Epithelial cell of proximal tubule (primary cell): ENCODE measurements around the gene DNAJC13. TPM values are rescaled to one million over a fixed set of nuclear protein-coding genes. Genes with fewer than 3 reads are reported as not detected.

Experiments
- DNase-seq: peaks from one replicate; pipeline ENCODE4 v3.0.0-alpha.2; 2011; ENCODE audit warnings: low read depth
- H3K4me3 ChIP-seq: 2 replicates; pipeline ENCODE4 v1.5.1; 2011; ENCODE audit warnings: low read depth, mild to moderate bottlenecking, low read length
- total RNA-seq: library from RNA; depleted of rRNA; stranded (reverse); fragments of >200 nt; gene quantifications from 2 replicates; pipeline ENCODE4 v1.2.3, GENCODE V29; 2015
- TF ChIP-seq, protein P1 (sequence below): conservative IDR thresholded peaks from 2 replicates; pipeline ENCODE4 v1.5.1; 2012; ENCODE audit warnings: low read depth, mild to moderate bottlenecking, low read length

DNAJC13 gene
- total RNA-seq, 1 donor from 2014 or later, result 21.6 TPM

GRCh38 chr3:132509096-132509495, 91.8 kb downstream of the DNAJC13 start:
- TF ChIP-seq, protein P1, sequence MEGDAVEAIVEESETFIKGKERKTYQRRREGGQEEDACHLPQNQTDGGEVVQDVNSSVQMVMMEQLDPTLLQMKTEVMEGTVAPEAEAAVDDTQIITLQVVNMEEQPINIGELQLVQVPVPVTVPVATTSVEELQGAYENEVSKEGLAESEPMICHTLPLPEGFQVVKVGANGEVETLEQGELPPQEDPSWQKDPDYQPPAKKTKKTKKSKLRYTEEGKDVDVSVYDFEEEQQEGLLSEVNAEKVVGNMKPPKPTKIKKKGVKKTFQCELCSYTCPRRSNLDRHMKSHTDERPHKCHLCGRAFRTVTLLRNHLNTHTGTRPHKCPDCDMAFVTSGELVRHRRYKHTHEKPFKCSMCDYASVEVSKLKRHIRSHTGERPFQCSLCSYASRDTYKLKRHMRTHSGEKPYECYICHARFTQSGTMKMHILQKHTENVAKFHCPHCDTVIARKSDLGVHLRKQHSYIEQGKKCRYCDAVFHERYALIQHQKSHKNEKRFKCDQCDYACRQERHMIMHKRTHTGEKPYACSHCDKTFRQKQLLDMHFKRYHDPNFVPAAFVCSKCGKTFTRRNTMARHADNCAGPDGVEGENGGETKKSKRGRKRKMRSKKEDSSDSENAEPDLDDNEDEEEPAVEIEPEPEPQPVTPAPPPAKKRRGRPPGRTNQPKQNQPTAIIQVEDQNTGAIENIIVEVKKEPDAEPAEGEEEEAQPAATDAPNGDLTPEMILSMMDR, result no peak
- no peak overlapping the region for H3K4me3 ChIP-seq
- no peak for DNase-seq

GRCh38 chr3:132509506-132509905, 92.2 kb downstream of the DNAJC13 start:
- no peak overlapping the region for H3K4me3 ChIP-seq
- TF ChIP-seq, protein P1, result no peak
- no peak for DNase-seq

DNA sequence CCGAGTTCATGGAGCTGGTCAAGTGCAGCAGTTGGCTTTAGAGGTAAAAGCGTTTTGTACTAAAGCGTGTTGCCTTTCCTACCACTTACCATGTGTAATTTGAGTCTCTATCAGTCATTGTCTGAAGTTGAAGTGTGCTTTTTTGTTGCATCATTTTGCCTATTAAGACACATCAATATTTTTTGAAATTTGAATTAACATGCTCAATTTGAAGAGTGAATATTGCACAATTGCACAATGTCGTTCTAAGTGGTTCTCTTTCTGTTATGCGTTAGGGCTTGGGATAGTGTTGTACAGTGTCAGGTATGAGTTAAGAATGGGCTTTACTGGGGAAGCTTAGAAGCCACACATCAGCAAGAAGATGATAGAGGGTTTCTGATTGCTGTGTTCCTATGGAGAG, 95.8 kb downstream of the DNAJC13 start:
- DNase-seq, result no peak
- TF ChIP-seq, protein P1, result no peak
- no peak overlapping the region for H3K4me3 ChIP-seq

DNA sequence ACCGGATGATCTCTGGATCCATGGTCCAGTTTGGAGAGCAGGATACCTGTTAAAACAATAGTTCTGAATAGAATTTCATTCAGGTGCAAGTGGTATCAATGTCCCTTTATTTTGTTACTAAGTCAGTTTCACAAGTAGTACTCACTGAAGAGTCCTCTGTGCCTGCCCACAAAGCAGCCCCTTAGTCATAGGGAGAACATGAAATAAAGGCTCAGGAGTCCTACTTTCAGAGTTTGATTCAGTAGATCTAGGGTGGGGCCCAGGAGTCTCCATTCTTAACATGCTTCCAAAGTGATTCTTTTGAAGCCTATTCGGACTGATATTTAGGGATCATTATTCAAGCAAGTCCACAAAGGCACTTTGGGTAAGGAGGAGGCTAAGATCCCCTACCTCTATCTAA, 100.0 kb downstream of the DNAJC13 start:
- DNase-seq, result no peak
- H3K4me3 ChIP-seq, result no peak overlapping the region
- TF ChIP-seq, protein P1, result no peak

DNA sequence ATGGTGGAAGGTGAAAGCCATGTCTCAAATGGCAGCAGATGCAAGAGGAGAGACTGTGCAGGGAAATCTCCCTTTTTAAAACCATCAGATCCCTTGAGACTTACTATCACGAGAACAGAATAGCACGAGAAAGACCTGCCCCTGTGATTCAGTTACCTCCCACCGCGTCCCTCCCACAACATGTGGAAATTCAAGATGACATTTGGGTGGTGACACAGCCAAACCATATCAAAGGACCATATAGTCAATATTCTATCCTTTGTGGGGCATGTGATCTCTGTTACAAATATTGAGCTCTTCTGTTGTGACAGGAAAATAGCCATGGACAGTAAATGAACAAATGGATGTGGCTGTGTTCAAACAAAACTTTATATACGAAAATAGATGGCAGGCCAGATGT, 102.6 kb downstream of the DNAJC13 start:
- no peak for DNase-seq
- no peak overlapping the region for H3K4me3 ChIP-seq
- TF ChIP-seq, protein P1, result no peak

DNA sequence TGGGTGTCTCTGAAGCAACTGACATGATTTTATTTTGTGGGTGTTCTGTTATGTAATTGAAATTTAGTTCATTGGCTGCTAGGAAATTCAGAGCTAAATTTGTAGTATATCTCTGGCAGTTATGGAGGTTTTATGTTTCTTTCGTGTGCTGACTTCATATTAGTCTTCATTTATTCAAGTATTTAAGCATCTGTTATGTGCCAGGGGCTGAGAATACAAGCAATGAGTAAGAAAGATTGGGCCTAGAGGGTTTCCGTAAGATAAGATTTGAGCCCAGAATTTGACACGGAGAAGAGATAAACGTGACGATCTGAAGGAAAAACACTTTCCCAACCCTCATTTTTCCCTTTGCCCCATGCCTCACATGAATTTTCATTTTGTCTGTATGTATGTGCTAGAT, 104.6 kb downstream of the DNAJC13 start:
- TF ChIP-seq, protein P1, result no peak
- no peak overlapping the region for H3K4me3 ChIP-seq
- DNase-seq, result no peak

DNA sequence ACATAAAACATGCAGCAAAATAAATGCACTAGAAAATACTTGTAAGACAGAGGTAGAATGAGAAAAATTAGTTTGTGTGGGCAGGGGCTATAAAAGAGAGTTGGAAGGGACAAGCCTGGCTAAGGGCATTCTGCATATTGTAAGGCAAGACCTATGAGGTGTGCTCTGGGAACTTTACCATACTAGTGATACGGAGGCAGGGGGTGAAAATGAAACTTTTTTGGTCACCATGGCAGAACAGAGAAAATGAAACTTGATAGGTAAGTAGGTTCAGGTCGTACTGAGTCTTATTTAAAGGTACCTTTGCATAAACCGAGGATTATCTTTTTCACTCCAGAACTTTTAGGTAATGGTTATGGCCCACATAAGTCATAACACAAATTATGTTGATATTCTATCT, 105.1 kb downstream of the DNAJC13 start:
- no peak for DNase-seq
- no peak overlapping the region for H3K4me3 ChIP-seq
- TF ChIP-seq, protein P1, result no peak
